IPS DF 4.7 (cell line): Measurements from ENCODE around the gene LRRC72.
"Not testable (repeated sequence)": the region's sequence is repeated elsewhere in the genome, so short reads cannot be mapped to it uniquely, and the experiment has no call there.

ENCODE experiments used
- DNase-seq: peaks from one replicate; pipeline ENCODE4 v3.0.0-alpha.2; 2013; ENCODE audit warnings: low spot score; ENCODE audit errors: extremely low read depth

The LRRC72 gene

DNA sequence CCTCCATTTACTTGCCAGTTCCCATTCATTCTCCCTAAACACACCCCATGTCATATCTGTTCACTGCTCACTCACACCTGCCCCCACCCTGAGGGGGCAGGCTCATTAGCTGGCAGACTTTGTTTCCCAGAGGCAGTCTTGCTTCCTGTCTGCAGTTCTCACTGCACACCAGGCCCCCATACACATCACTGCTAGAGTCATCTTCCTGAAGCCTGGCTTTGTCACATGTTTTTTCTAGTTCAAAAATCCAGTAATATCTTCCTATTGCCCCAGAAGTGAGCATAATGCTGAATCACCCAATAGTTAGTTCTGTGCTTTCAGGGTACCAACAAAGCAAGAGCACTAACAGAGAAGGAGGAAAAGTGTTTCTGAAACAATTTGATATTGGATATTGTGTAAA, 1.9 kb downstream of the LRRC72 start:
- DNase-seq, result no peak

DNA sequence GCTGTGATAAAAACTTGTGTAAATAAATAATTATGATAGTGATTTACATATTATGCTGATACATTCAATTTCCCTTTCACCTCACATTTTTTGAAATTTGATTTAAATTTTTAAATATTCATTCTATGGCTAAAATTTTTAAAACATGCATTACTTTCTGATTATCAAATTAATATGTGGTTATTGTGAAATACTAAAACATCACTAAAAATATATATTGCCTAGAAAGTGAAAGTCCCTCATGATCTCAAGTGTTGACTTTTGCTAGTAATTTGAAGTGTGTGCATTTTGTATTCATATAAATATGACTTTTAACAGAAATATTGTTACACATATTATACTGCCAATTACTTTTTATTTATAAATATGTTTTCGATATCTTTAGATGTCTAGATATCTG, 3.1 kb downstream of the LRRC72 start:
- no peak for DNase-seq

DNA sequence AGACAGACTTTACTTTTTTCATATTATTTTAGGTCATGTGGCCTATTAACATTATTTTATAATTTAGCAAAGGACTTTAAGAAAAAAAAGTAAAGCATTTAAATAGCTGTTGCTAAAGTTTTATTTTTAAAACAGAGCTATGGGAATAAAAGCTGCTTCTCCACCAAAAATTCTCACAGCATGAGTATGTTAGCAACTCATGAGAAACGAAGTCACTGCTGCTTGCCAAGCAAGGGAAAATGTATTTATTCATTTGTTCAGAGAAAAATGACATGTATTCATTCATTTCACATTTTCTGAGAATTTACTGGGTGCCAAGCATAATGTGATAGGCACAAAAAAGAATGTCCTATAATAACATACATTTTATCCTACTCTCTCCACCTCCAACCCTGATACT, 5.1 kb downstream of the LRRC72 start:
- no peak for DNase-seq

GRCh38 chr7:16532272-16532671, 5.6 kb downstream of the LRRC72 start:
- no peak for DNase-seq

- no peak for DNase-seq
Measured at GRCh38 chr7:16535500-16535899, 8.9 kb downstream of the LRRC72 start.

GRCh38 chr7:16540559-16540958, 13.9 kb downstream of the LRRC72 start:
- not testable (repeated sequence) for DNase-seq

- no peak for DNase-seq
Measured at GRCh38 chr7:16542401-16542800, 15.8 kb downstream of the LRRC72 start.

GRCh38 chr7:16543456-16543855, 16.8 kb downstream of the LRRC72 start:
- no peak for DNase-seq

GRCh38 chr7:16546921-16547505, 20.4 kb downstream of the LRRC72 start:
- DNase-seq, result no peak

- DNase-seq, result no peak
Measured at GRCh38 chr7:16548428-16548827, 21.8 kb downstream of the LRRC72 start.

- DNase-seq, result no peak
Measured at GRCh38 chr7:16550671-16551070, 24.0 kb downstream of the LRRC72 start.

GRCh38 chr7:16554518-16555236, 28.1 kb downstream of the LRRC72 start:
- DNase-seq, result no peak

- no peak for DNase-seq
Measured at GRCh38 chr7:16556359-16556758, 29.7 kb downstream of the LRRC72 start.

- DNase-seq, result no peak
Measured at GRCh38 chr7:16558761-16559302, 32.2 kb downstream of the LRRC72 start.

DNA sequence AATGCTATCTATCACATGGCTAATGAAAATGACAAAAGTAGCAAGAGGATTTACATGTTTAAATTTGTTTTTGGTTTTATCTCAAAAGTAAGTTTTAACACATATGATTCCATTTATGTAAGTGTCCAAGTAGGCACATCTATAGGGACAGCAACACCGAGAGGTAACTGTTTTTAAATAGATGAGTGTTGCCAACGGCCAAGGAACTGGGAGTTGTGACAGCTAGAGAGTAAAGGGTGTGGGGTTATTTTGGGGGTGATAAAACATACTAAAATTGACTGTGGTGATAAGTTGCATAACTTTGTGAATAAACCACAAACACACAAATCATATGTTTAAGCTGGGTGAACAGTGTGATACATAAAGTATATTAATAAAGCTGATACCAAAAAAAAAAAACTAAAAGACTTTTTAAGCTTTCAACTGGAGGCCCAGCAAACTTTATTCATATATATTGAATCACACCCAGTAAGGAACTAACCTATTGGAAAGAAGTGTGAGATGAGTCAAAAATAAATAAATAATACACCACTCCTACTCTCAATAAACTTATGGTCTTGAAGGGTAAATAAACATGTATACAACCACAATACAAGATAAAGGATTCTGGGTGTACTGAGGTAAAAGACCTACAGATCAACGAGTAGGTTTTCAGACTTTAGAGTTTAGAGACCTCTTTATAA, 33.0 kb downstream of the LRRC72 start:
- no peak for DNase-seq

- DNase-seq, result no peak
Measured at GRCh38 chr7:16561943-16562342, 35.3 kb downstream of the LRRC72 start.

GRCh38 chr7:16562456-16563220, 36.0 kb downstream of the LRRC72 start:
- DNase-seq, result no peak

DNA sequence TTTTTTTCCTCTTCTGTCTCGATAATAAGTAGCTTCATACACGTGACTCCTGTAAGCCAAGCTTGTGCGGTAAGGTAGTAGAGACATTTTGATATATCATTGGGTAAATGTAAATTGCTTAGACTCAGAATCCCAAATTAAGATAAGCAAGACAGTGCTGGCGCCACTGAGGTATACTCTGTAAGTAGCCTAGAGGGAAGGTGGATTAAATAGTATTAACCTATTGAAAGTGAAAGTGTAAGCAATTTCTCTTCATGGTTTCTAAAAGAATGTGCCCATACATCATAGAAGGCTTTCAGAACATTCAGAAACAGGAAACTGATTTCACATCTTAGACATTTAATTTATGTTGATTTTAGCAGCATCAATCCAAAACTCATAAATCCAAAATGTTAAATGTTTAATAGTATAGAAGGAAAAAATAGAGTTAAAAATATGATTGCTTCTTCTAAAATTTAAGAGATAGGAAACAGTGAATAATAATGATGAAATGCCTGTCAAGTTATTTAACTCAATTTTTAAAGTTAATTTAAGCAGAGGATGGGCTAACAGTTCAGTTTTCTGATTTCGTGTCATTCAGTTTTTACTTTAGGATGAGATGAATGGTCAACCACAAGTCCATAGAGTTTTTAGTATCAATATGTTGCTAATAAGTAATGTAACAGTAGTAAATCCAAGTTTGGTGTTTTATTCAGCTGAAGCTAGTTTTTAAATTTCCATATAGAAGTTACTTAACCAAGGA, 36.8 kb downstream of the LRRC72 start:
- no peak for DNase-seq

- no peak for DNase-seq
Measured at GRCh38 chr7:16564023-16564380, 37.4 kb downstream of the LRRC72 start.

- DNase-seq, result peak; percentile 53
Measured at GRCh38 chr7:16564909-16565426, 38.3 kb downstream of the LRRC72 start.

- no peak for DNase-seq
Measured at GRCh38 chr7:16571941-16572340, 45.3 kb downstream of the LRRC72 start.
